ENCODE data around the gene GABRB3.
A peak's percentile ranks its signal among the peaks of the same experiment; 100 is the strongest.
"Not testable (repeated sequence)": the region's sequence is repeated elsewhere in the genome, so short reads cannot be mapped to it uniquely, and the experiment has no call there.

The GABRB3 gene

DNA sequence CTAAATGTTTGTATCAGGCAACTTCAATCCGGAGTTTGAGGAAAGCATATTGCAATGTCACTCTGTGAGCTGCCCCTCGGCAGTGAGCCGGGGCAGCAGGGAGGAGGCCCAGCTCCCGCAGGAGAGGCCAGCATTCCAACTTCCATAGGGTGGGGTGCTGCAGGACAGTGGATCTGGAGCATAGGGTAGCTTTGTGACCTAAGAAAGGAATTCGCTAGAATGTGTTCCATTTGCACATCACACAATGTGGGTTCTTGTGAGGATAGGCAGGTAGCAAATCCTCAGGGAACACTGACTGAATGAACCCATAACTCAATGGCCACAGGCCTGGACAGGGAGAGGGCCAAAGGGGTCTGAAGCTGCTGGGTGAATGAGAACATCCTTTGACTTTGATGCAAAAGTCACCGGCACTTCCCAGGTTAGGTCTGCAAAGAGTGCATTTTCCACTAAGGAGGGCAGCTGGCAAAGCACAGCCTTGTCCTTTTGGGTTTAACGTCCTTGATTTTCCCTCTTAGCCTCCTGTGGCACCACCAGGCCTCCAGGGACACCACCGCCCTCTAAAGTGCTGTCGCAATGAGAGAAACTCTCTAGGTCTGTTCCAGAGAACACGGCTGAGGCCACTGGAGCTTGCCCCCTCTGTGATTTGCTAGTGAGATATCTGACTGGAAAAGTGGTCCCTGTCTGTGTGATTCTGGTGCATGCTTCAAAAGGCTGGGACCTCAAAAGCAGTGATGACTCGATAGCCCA is 36.2 kb downstream of the GABRB3 start:
- no peak for DNase-seq

GRCh38 chr15:26731965-26732364 is 40.9 kb downstream of the GABRB3 start:
- no peak for DNase-seq

DNA sequence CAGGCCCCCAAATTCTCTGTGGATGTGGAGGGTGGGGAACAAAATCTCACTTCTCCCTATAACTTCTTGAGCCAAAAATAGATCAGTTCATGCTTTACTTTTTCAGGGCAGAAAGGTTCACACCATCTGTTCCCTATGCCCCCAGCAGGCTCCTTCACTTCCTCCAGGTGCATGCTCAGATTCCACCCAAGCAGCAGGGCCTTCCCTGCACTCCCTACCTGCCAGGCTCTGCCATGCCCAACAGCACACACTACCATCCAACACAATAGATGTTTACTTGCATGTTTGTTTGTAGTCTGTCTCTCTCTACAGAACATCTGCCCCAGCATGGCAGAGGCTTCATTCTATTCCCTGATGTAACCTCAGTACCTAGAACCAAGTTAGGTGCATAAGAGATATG is 43.3 kb downstream of the GABRB3 start:
- peak in 1 of 3 experiments; percentile 15 for DNase-seq

- DNase-seq, result no peak
Observed at GRCh38 chr15:26729030-26729429, 43.8 kb downstream of the GABRB3 start.

DNA sequence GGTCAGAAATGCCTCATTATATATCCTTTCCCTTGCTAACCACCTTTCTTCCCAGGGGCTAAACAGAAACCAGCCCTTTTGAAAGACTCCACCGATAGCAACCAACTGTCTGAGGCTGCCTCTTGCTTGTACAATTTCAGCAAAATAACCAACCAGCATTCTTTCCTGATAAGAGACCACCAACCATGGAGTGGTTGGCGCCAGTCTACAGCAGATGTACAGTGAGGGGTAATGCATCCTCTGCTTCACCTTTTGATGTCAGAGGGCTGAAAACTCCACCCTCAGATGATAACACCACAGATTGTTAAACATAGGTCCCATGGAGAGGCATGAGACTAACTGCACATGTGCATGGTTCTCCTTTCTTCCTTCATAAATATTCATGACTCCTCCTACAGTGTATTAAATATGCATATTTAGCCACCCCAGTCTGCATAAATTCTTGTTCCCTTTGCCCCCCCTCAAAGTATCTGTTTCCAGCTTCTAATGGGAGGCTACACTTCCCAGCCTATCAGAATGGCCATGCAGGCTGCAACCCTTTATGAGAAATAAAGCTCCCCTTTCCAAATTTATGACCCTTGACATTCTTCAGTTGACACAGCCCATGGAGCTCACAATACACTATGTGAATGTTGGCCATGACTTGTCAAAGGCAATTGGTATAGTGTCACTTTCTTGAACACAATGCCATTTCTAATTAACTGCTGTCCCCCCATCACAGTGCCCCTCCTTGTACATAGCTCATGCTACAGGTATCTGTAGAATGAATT is 48.3 kb downstream of the GABRB3 start:
- DNase-seq, result no peak

GRCh38 chr15:26722621-26723160 is 50.2 kb downstream of the GABRB3 start:
- DNase-seq, result no peak

GRCh38 chr15:26721232-26721967 is 51.5 kb downstream of the GABRB3 start:
- no peak for DNase-seq

DNA sequence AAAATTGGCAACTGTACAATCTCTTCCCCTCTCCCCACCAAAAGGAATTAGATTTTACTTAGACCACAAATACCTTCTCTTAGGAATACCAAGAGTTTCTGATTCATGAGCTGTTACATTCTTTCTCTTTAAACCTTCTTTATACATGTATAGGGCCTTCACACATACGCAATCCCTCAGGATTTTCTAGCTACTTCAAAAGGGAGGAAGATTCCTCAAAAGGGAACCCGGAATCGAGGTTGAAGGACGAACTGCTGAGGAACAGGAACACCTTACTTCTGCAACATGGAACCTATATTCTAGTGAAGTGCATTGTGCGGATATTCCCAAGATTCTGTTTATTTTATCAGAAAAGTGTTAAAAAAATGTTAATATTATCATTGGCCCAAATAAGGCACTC is 52.3 kb downstream of the GABRB3 start:
- no peak for DNase-seq

DNA sequence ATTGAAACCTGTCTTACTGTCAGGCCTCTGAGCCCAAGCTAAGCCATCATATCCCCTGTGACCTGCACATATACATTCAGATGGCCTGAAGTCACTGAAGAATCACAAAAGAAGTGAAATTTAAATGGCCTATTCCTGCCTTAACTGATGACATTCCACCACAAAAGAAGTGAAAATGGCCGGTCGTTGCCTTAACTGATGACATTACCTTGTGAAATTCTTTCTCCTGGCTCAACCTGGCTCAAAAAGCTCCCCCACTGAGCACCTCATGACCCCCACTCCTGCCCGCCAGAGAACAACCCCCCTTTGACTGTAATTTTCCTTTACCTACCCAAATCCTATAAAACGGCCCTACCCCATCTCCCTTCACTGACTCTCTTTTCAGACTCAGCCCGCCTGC is 53.0 kb downstream of the GABRB3 start:
- not testable (repeated sequence) for DNase-seq

GRCh38 chr15:26716069-26716468 is 56.8 kb downstream of the GABRB3 start:
- DNase-seq, result no peak

DNA sequence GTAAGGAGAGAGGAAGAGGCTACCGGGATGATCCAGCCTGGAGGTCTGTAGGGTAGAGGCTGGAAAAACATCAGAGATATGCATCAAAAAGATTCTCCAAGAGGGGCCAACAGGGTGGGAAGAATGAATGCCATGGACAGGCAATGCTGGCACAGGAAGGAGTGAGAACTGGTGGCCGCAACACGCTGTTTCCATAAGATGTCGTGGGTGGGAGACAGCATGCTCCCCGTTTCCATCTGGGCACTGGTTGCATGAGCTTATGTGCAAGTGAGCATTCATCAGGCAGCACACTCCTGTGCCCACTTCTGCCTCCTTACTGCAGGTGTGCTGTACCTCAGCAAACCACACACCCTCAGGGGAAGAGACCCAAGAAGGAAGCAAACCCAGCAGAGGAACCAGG is 59.4 kb downstream of the GABRB3 start:
- no peak for DNase-seq

- DNase-seq, result no peak
Observed at GRCh38 chr15:26712335-26712734, 60.5 kb downstream of the GABRB3 start.

GRCh38 chr15:26711445-26711844 is 61.4 kb downstream of the GABRB3 start:
- DNase-seq, result peak in 1 of 3 experiments; percentile 10

- DNase-seq, result peak in 1 of 3 experiments; percentile 56
Observed at GRCh38 chr15:26702381-26702780, 70.5 kb downstream of the GABRB3 start.

GRCh38 chr15:26698555-26698954 is 74.3 kb downstream of the GABRB3 start:
- no peak for DNase-seq

- DNase-seq, result peak in 1 of 3 experiments; percentile 6
Observed at GRCh38 chr15:26697913-26698312, 75.0 kb downstream of the GABRB3 start.

GRCh38 chr15:26691249-26691648 is 81.6 kb downstream of the GABRB3 start:
- DNase-seq, result no peak

GRCh38 chr15:26690778-26691177 is 82.1 kb downstream of the GABRB3 start:
- no peak for DNase-seq

DNA sequence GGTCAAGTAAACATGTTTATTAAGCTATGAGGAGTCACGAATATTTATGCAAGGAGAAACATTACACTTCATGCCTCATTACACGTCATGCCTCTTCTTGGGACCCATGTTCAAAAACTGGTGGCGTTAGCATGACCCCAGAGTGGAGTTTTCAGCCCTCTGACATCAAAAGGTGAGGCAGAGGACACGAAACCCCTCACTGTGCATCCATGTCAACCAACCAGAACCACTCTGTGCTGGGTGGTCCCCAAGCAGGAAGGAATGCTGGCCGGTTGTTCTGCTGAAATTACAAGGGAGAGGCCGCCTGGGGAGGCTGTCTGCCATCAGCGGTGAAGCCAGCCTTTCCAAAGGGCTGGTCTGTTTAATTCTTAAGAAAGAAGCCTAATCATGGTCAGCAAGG is 83.4 kb downstream of the GABRB3 start:
- DNase-seq, result no peak

- DNase-seq, result no peak
Observed at GRCh38 chr15:26686547-26687187, 86.2 kb downstream of the GABRB3 start.

DNA sequence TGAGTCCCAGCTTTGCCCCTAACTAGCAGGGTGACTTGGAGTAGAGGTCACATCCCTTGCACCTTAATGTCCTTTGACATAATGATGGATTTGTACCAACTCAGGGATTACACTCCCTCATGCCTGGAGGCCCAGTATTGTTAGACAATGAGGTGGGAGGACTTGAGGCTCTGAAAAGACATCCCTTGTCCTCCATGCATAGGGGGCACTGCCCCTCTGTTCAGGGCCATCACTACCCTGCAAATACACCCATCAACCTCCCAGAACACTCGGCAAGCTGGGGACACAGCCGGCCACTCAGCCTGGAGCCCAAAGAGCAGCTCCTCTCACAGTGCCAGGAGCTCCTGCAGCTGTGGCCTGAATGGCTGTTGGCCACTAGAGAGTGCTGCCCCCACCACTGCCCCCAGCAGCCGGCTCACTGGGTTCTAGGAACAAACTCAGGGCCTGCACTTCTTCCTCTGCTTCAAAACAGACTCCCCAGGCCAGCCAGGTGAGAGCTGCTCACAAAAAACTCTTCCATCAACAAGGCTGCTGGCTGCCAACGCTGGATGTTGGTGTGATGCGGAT is 90.2 kb downstream of the GABRB3 start:
- DNase-seq, result no peak

GRCh38 chr15:26679927-26680326 is 92.9 kb downstream of the GABRB3 start:
- no peak for DNase-seq
